Activated CD8-positive, alpha-beta memory T cell treated with anti-CD3 and anti-CD28 coated beads for 1 hour (primary cell): Measurements from ENCODE around the gene RALBP1.

ENCODE experiments used
- DNase-seq, 2 donors: peaks; one replicate each; pipeline ENCODE4 v3.0.0-alpha.2; 2020; ENCODE audit warnings: low read depth in 1 of 2; ENCODE audit errors: extremely low read depth in 1 of 2

The RALBP1 gene

DNA sequence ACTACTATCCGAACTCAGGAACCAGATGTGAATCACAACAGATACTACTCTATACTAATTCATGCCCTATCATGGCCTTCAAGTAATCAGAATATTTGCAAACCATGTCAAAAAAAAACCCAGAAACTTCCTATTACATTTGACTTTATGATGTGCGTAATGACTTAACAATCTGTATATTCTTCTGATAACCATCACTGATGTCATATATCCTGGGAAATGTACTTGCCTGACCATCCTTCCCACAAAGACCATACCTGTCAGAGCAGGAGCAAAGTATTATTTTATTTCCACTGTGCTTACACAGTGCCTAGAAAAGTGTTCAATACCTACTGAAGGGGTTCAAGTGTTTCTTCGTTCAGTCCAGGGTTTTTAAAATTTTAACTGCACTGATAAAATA is 111.5 kb downstream of the RALBP1 start:
- DNase-seq = no peak
